HUES64 (cell line): Measurements from ENCODE around the gene SVIL.

Source experiments
- H3K27ac ChIP-seq: 2 replicates; pipeline ENCODE4 v1.7.0; 2013; ENCODE audit warnings: low read depth, low read length, inconsistent platforms
- H3K27me3 ChIP-seq: 2 replicates; pipeline ENCODE4 v1.6.1; 2013; ENCODE audit warnings: mild to moderate bottlenecking, low read length; ENCODE audit not compliant: insufficient read depth
- H3K36me3 ChIP-seq: 2 replicates; pipeline ENCODE4 v1.6.1; 2013; ENCODE audit warnings: mild to moderate bottlenecking, low read length; ENCODE audit not compliant: insufficient read depth
- H3K4me1 ChIP-seq: 2 replicates; pipeline ENCODE4 v1.6.1; 2013; ENCODE audit warnings: mild to moderate bottlenecking, low read length, moderate library complexity; ENCODE audit not compliant: insufficient read depth
- H3K4me3 ChIP-seq: 2 replicates; pipeline ENCODE4 v1.5.1; 2013; ENCODE audit warnings: mild to moderate bottlenecking, low read length, moderate library complexity
- H3K9ac ChIP-seq: 2 replicates; pipeline ENCODE4 v1.6.1; 2013; ENCODE audit warnings: mild to moderate bottlenecking, low read depth, low read length
- H3K9me3 ChIP-seq: 2 replicates; pipeline ENCODE4 v1.6.1; 2013; ENCODE audit warnings: low read depth, low read length; ENCODE audit not compliant: insufficient read depth
- WGBS: fragments of 150-250, 120-280 bp; methylation state at CpG from one replicate; pipeline ENCODE4 v1.1.7; 2013; ENCODE audit warnings: missing lambda C conversion rate; 5-methylcytosine and 5-hydroxymethylcytosine counted together

The SVIL gene

DNA sequence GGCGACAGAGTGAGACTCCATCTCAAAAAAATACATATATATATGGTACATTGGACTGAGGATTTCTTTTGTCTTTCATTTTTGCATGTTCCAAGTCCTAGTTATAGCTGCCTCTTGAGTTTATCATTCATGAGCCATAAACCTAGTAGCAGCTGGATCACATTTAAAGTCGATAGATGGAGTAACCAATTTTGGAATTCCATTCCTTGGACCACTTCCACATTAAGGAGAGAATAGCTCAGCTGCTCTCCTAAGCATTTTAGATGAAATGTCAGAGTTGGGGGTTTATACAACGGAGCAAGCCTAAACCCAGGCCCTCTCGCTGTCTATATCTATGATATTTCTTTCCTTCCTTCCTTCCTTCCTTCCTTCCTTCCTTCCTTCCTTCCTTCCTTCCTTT is 204.7 kb downstream of the SVIL start:
- WGBS = 90% methylated on average over 2 of the region's 4 CpGs
- no peaks in the 10 kb centered on the region for H3K27me3 ChIP-seq
- no peak overlapping the region for H3K9ac ChIP-seq
- no peaks in the 10 kb centered on the region for H3K4me1 ChIP-seq
- no peaks in the 10 kb centered on the region for H3K36me3 ChIP-seq
- no peak overlapping the region for H3K27ac ChIP-seq
- H3K9me3 ChIP-seq = no peaks in the 10 kb centered on the region
- H3K4me3 ChIP-seq = no peak overlapping the region

GRCh38 chr10:29428486-29428885 is 206.3 kb downstream of the SVIL start:
- no peaks in the 10 kb centered on the region for H3K4me1 ChIP-seq
- H3K9me3 ChIP-seq = no peaks in the 10 kb centered on the region
- no peak overlapping the region for H3K4me3 ChIP-seq
- no peaks in the 10 kb centered on the region for H3K36me3 ChIP-seq
- H3K27ac ChIP-seq = no peak overlapping the region
- no peak overlapping the region for H3K9ac ChIP-seq
- H3K27me3 ChIP-seq = no peaks in the 10 kb centered on the region
- WGBS = 93% methylated on average over 8 of the region's 8 CpGs

GRCh38 chr10:29427667-29428066 is 207.1 kb downstream of the SVIL start:
- Histone ChIP-seq H3K27ac (no peak overlapping the region), H3K9ac (no peak overlapping the region), H3K9me3 (no peaks in the 10 kb centered on the region), H3K4me3 (no peak overlapping the region), H3K4me1 (no peaks in the 10 kb centered on the region), H3K27me3 (no peaks in the 10 kb centered on the region), H3K36me3 (no peaks in the 10 kb centered on the region)
- 97% methylated on average over 2 of the region's 2 CpGs for WGBS

- H3K36me3 ChIP-seq = no peaks in the 10 kb centered on the region
- H3K4me1 ChIP-seq = no peaks in the 10 kb centered on the region
- H3K27ac ChIP-seq = no peak overlapping the region
- H3K4me3 ChIP-seq = no peak overlapping the region
- H3K27me3 ChIP-seq = no peaks in the 10 kb centered on the region
- H3K9ac ChIP-seq = no peak overlapping the region
- WGBS = 0% methylated on average over 1 of the region's 1 CpG
- H3K9me3 ChIP-seq = no peaks in the 10 kb centered on the region
Measured at GRCh38 chr10:29426420-29426819, 208.4 kb downstream of the SVIL start.

- Histone ChIP-seq H3K27me3 (no peaks in the 10 kb centered on the region), H3K27ac (no peak overlapping the region), H3K9ac (no peak overlapping the region), H3K9me3 (no peaks in the 10 kb centered on the region), H3K4me3 (no peak overlapping the region), H3K4me1 (no peaks in the 10 kb centered on the region), H3K36me3 (no peaks in the 10 kb centered on the region)
- 95% methylated on average over 3 of the region's 3 CpGs for WGBS
Measured at GRCh38 chr10:29424017-29424416, 210.8 kb downstream of the SVIL start.

DNA sequence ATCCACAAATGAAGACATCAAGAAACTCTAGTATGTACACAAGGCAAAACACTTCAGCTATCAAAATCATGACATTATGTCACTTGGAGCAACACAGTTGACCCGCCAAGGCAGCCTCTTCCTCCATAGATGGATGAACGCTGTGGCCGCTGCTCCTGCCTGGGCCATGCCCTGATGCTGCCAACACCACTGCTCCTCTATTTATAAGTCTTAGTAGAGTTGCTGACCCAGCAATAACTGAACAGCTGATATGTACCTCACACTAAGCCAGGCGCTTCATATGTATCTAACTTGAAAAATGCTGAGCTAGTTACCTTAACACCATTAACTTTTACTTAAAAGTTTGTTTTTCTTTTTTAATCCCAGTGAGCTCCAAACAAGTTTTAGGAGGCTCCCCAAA is 214.0 kb downstream of the SVIL start:
- Histone ChIP-seq H3K4me1 (no peaks in the 10 kb centered on the region), H3K36me3 (no peaks in the 10 kb centered on the region), H3K9ac (no peak overlapping the region), H3K27ac (no peak overlapping the region), H3K4me3 (no peak overlapping the region), H3K27me3 (no peaks in the 10 kb centered on the region), H3K9me3 (no peaks in the 10 kb centered on the region)
- 95% methylated on average over 4 of the region's 4 CpGs for WGBS

DNA sequence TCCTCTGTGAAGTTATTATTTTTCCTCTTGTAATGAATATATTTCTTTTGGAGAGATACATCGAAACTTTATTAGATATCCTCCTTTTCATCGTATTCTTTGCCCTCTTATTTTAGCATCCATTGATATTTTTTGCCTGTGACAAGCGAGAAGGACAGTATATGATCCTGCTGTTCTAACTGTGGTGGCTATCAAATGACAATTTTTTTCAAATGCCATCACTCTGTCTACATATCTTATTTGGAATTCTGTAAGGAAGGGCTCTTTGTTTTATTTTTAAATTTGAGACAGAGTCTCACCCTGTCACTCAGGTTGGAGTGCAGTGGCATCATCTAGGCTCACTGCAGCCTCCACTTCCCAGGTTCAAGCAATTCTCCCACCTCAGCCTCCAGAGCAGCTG is 217.4 kb downstream of the SVIL start:
- H3K36me3 ChIP-seq = no peaks in the 10 kb centered on the region

DNA sequence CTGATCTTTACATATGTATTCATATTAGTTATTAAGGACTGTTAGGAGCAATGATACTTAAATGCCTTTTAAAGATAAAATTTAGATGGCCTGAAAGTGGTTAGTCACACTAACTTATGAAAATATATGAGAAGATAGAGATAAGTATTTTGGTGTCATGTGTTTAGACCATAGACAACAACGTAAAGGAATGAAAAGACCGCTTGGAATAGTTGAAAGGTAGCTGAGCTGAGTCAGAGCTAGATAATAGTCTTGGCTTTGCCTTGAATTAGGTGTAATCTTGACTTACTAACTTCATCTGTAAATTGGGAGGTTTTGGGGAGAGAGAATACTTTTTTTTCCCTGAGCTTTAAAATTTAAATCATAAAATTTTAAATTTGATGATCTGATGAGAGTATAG is 218.9 kb downstream of the SVIL start:
- Histone ChIP-seq H3K27me3 (no peaks in the 10 kb centered on the region), H3K27ac (no peak overlapping the region), H3K36me3 (no peaks in the 10 kb centered on the region), H3K4me3 (no peak overlapping the region), H3K9me3 (no peaks in the 10 kb centered on the region), H3K9ac (no peak overlapping the region), H3K4me1 (no peaks in the 10 kb centered on the region)
- 96% methylated on average over 2 of the region's 2 CpGs for WGBS

More for the DNA sequence above, 217.4 kb downstream of the SVIL start:
- Histone ChIP-seq H3K9me3 (no peaks in the 10 kb centered on the region), H3K4me3 (no peak overlapping the region), H3K27ac (no peak overlapping the region), H3K9ac (no peak overlapping the region), H3K4me1 (no peaks in the 10 kb centered on the region), H3K27me3 (no peaks in the 10 kb centered on the region)
- WGBS = 90% methylated on average over 3 of the region's 3 CpGs

- no peaks in the 10 kb centered on the region for H3K9me3 ChIP-seq
- no peaks in the 10 kb centered on the region for H3K4me1 ChIP-seq
- no peak overlapping the region for H3K27ac ChIP-seq
- WGBS = 89% methylated on average over 1 of the region's 1 CpG
- H3K4me3 ChIP-seq = no peak overlapping the region
- H3K27me3 ChIP-seq = peaks cover 8% of the 10 kb centered on the region
- H3K9ac ChIP-seq = no peak overlapping the region
- no peaks in the 10 kb centered on the region for H3K36me3 ChIP-seq
Measured at GRCh38 chr10:29414501-29414900, 220.3 kb downstream of the SVIL start.

- H3K27ac ChIP-seq = no peak overlapping the region
- H3K36me3 ChIP-seq = no peaks in the 10 kb centered on the region
- peaks cover 20% of the 10 kb centered on the region for H3K9me3 ChIP-seq
- H3K27me3 ChIP-seq = peaks cover 12% of the 10 kb centered on the region
- H3K4me1 ChIP-seq = no peaks in the 10 kb centered on the region
- no peak overlapping the region for H3K4me3 ChIP-seq
- H3K9ac ChIP-seq = no peak overlapping the region
- WGBS = 88% methylated on average over 3 of the region's 3 CpGs
Measured at GRCh38 chr10:29412485-29412884, 222.3 kb downstream of the SVIL start.

DNA sequence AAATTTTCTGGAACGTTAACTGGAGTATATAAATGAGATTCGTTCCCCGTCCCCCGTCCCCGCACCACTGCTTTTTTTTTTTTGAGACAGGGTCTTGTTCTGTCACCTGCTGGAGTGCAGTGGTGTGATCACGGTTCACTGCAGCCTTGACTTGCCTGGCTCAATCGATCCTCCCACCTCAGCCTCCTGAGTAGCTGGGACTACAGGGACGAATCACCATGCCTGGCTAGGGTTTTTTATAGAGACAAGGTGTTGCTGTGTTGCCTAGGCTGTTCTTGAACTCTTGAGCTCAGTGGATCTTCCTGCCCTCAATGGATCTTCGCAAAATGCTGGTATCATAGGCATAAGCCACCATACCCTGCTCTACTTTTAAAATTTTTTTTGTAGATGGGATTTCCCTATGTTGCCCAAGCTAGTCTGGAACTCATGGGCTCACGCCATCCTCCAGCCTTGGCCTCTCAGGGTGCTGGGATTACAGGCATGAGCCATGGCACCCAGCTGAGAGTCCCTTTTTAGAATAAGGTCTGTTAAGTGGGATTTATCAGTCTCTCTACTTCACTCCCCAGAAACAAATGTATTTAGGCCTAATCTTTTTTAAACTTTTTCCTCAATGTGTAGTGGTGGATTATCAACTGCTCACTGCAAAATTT is 223.0 kb downstream of the SVIL start:
- Histone ChIP-seq H3K4me1 (no peaks in the 10 kb centered on the region), H3K4me3 (no peak overlapping the region), H3K27ac (no peak overlapping the region), H3K9me3 (peaks cover 26% of the 10 kb centered on the region), H3K36me3 (no peaks in the 10 kb centered on the region), H3K9ac (no peak overlapping the region), H3K27me3 (peaks cover 12% of the 10 kb centered on the region)
- 93% methylated on average over 10 of the region's 10 CpGs for WGBS
